Endothelial cell of umbilical vein (primary cell): ENCODE results near the gene ATXN1L. TPM values are rescaled to one million over a fixed set of nuclear protein-coding genes. Genes with fewer than 3 reads are reported as not detected.

Source experiments
- BruUV-seq: library from RNA; stranded (reverse); fragments of 400-500 nt; replicated peaks from 2 replicates; lab custom pipeline; 2021; lab: Mats Ljungman, UMichigan
- CTCF ChIA-PET: fragments of 300-600, 350-600 bp; sonication (Branson Sonifier 250); formaldehyde crosslinking; loops from one replicate; lab custom pipeline; 2021; ENCODE audit warnings: antibody characterized with exemption, inconsistent platforms; lab: Charles Lee
- POLR2A ChIA-PET: fragments of 300-600, 350-600 bp; sonication (Branson Sonifier 250); formaldehyde crosslinking; loops from one replicate; lab custom pipeline; 2021; ENCODE audit warnings: antibody characterized with exemption, inconsistent platforms; lab: Charles Lee
- DNase-seq: peaks from one replicate; pipeline ENCODE4 v3.0.0-alpha.2; 2011; ENCODE audit warnings: low read depth, low spot score
- FAIRE-seq: peaks from 2 replicates; lab custom pipeline; 2011; peaks lifted over from hg19 to GRCh38; lab: Jason Lieb, UNC
- H2AFZ ChIP-seq: 2 replicates; pipeline ENCODE4 v1.6.0; 2012; ENCODE audit warnings: low read depth, low read length, control low read depth, inconsistent platforms
- H3K27ac ChIP-seq: 2 replicates; pipeline ENCODE4 v1.5.1; 2011; ENCODE audit warnings: low read depth, mild to moderate bottlenecking, control low read depth, low read length, moderate library complexity; ENCODE audit not compliant: insufficient read depth
- H3K27me3 ChIP-seq, 2 experiments: 2 replicates each; pipeline versions ENCODE4 v1.6.0 to v1.6.1; 2011; ENCODE audit warnings: low read length in 2 of 2, mixed read lengths in 1 of 2; ENCODE audit not compliant: control insufficient read depth in 2 of 2, insufficient read depth in 2 of 2
- H3K36me3 ChIP-seq, 2 experiments: 2 replicates in 1 of 2; 3 replicates in 1 of 2; pipeline ENCODE4 v1.5.1; 2011; ENCODE audit warnings: low read length in 2 of 2, mild to moderate bottlenecking in 1 of 2, moderate library complexity in 1 of 2; ENCODE audit not compliant: control insufficient read depth in 2 of 2, insufficient read depth in 2 of 2; ENCODE audit errors: extremely low read depth in 1 of 2
- H3K4me1 ChIP-seq: 3 replicates; pipeline ENCODE4 v1.5.1; 2011; ENCODE audit warnings: mild to moderate bottlenecking, low read length; ENCODE audit not compliant: control insufficient read depth, insufficient read depth; ENCODE audit errors: extremely low read depth
- H3K4me2 ChIP-seq: 2 replicates; pipeline ENCODE4 v1.6.1; 2011; ENCODE audit warnings: low read length, control low read depth, mixed read lengths; ENCODE audit not compliant: insufficient read depth
- H3K4me3 ChIP-seq, 3 experiments: fragments of 200-600 bp in 1 of 3; sonication (generic), shearing (Covaris generic) in 1 of 3; replicated peaks in 1 of 3; 2 replicates each; pipeline ENCODE4 v1.5.1; 2011 to 2016; ENCODE audit warnings: control low read depth in 3 of 3, low read length in 3 of 3, mild to moderate bottlenecking in 2 of 3, inconsistent platforms in 1 of 3, low read depth in 1 of 3, moderate library complexity in 1 of 3; ENCODE audit not compliant: insufficient read depth in 1 of 3
- H3K79me2 ChIP-seq: 2 replicates; pipeline ENCODE4 v1.6.0; 2012; ENCODE audit warnings: low read length, inconsistent platforms; ENCODE audit not compliant: control insufficient read depth, insufficient read depth
- H3K9ac ChIP-seq: replicated peaks from 2 replicates; pipeline ENCODE3; 2011; ENCODE audit warnings: low read length, control low read depth; ENCODE audit not compliant: insufficient read depth; ENCODE audit errors: extremely low read depth
- H3K9me1 ChIP-seq: replicated peaks from 3 replicates; pipeline ENCODE4 v1.6.0; 2011; ENCODE audit warnings: mild to moderate bottlenecking, low read length; ENCODE audit not compliant: control insufficient read depth, insufficient read depth; ENCODE audit errors: extremely low read depth
- H3K9me3 ChIP-seq: replicated peaks from 2 replicates; pipeline ENCODE4 v1.5.1; 2012; ENCODE audit warnings: low read length, inconsistent platforms; ENCODE audit not compliant: control insufficient read depth, insufficient read depth
- H4K20me1 ChIP-seq: replicated peaks from 2 replicates; pipeline ENCODE3; 2011; ENCODE audit warnings: mild to moderate bottlenecking, low read length; ENCODE audit not compliant: control insufficient read depth, insufficient read depth; ENCODE audit errors: extremely low read depth
- CTCF ChIP-seq, 2 donors: IDR thresholded peaks; 1 replicate in 1 of 2; 2 replicates in 1 of 2; pipeline ENCODE4 v1.5.1; 2011; ENCODE audit warnings: low read length in 2 of 2, mild to moderate bottlenecking in 2 of 2, moderate library complexity in 2 of 2, control low read depth in 1 of 2, inconsistent platforms in 1 of 2, low read depth in 1 of 2; ENCODE audit not compliant: insufficient read depth in 1 of 2; ENCODE audit errors: extremely low read depth in 1 of 2
- EZH2 ChIP-seq: IDR thresholded peaks from 2 replicates; pipeline ENCODE4 v1.6.1; 2012; ENCODE audit warnings: borderline replicate concordance, low read depth, mild to moderate bottlenecking, moderate library complexity, low read length, inconsistent platforms; ENCODE audit not compliant: severe bottlenecking
- FOS ChIP-seq: IDR thresholded peaks from 2 replicates; pipeline ENCODE4 v1.6.1; 2011; ENCODE audit warnings: mild to moderate bottlenecking, low read length, moderate library complexity, borderline replicate concordance; ENCODE audit not compliant: insufficient read depth
- GATA2 ChIP-seq: IDR thresholded peaks from 2 replicates; pipeline ENCODE4 v1.7.0; 2011; ENCODE audit warnings: low read depth, mild to moderate bottlenecking, moderate library complexity, mixed read lengths, low read length; ENCODE audit not compliant: insufficient read length, insufficient read depth
- JUN ChIP-seq: IDR thresholded peaks from 2 replicates; pipeline ENCODE4 v1.6.1; 2011; ENCODE audit warnings: borderline replicate concordance, low read depth; ENCODE audit not compliant: insufficient read length, insufficient read depth
- MAX ChIP-seq: IDR thresholded peaks from 2 replicates; pipeline ENCODE4 v1.6.1; 2011; ENCODE audit not compliant: insufficient read depth, insufficient read length
- MYC ChIP-seq: IDR thresholded peaks from one replicate; pipeline ENCODE4 v1.6.1; 2011; ENCODE audit warnings: mild to moderate bottlenecking, low read depth, low read length
- POLR2A ChIP-seq: IDR thresholded peaks from 2 replicates; pipeline ENCODE4 v1.6.1; 2012; ENCODE audit warnings: low read depth, mild to moderate bottlenecking, control low read depth, low read length
- POLR2AphosphoS5 ChIP-seq: IDR thresholded peaks from 2 replicates; pipeline ENCODE4 v1.6.1; 2012; ENCODE audit warnings: low read depth, mild to moderate bottlenecking, control low read depth, low read length, moderate library complexity; ENCODE audit not compliant: insufficient read depth
- dilution Hi-C: fragments of 300-500 bp; cut with MboI; formaldehyde crosslinking; loops from one replicate; pipeline ENCODE4 v1.15.0; 2019; ENCODE audit warnings: low sequenced_read_pairs; ENCODE audit not compliant: extremely low pct_ligation_motif_present
- intact Hi-C: fragments of 100-400 bp; cut with micrococcal nuclease; formaldehyde crosslinking; loops from one replicate; pipeline ENCODE4 v1.10.0; 2022
- polyA plus RNA-seq, 4 experiments: library from polyadenylated mRNA; depleted of rRNA in 3 of 4; stranded (reverse) in 3 of 4; unstranded in 1 of 4; fragments of >200 nt; gene quantifications; 2 replicates each; pipeline versions ENCODE4 v1.2.1 to v1.2.3, GENCODE V29; 2011 to 2012; ENCODE audit warnings: missing spikeins in 1 of 4
- total RNA-seq: library from RNA; stranded (reverse); gene quantifications from 2 replicates; pipeline ENCODE4 v1.2.3, GENCODE V29; 2021

ATXN1L gene
- total and polyA plus RNA-seq, 2 donors (not counting 3 experiments of a cell fraction or from before 2014, with no cell fraction given) = 15.6 to 23.9 TPM

GRCh38 chr16:71852158-71852557 is 6.4 kb downstream of the ATXN1L start:
- DNase-seq (no peak), FAIRE-seq (no peak)
- Histone ChIP-seq H3K4me2 (no peak overlapping the region), H2AFZ (no peak overlapping the region), H3K9me3 (no peaks in the 10 kb centered on the region), H3K4me1 (peaks cover 1% of the 10 kb centered on the region), H3K27ac (no peak overlapping the region), H3K79me2 (peaks cover 22% of the 10 kb centered on the region), H3K4me3 (no peak overlapping the region), H3K27me3 (no peaks in the 10 kb centered on the region), H3K9ac (no peak overlapping the region), H3K9me1 (no peaks in the 10 kb centered on the region), H4K20me1 (no peaks in the 10 kb centered on the region), H3K36me3 (peaks cover 16 to 28% of the 10 kb centered on the region in 2 experiments)
- BruUV-seq = no TSS peak
- ChIA-PET POLR2A (no interaction called here), CTCF (interaction anchor here (2.4 kb wide), 1 partner anchor 31 kb away, joined by 11 read pairs; the partner anchor contains the start of gene ZNF821)
- no peak for TF ChIP-seq POLR2AphosphoS5
- no peak for TF ChIP-seq JUN
- no peak for TF ChIP-seq GATA2
- TF ChIP-seq MYC = no peak
- TF ChIP-seq CTCF (IDR thresholded peaks at IDR 0.05; ENCODE audit: extremely low read depth in 1 of 2, insufficient read depth in 1 of 2, low read depth in 1 of 2, low read length in 2 of 2) = no peak
- no peak for TF ChIP-seq MAX
- no peak for TF ChIP-seq EZH2
- TF ChIP-seq FOS = no peak
- no peak for TF ChIP-seq POLR2A
- intact Hi-C loops (no loop called here), dilution Hi-C loops (no loop called here)
